Esophagus squamous epithelium (tissue), 5 donors: ENCODE data around the gene TBC1D2B. TPM values are rescaled to one million over a fixed set of nuclear protein-coding genes. Genes with fewer than 3 reads are reported as not detected.

Experiments used
- DNase-seq: peaks from one replicate; lab custom pipeline; 2025; lab: John Stamatoyannopoulos, UW
- H3K27ac ChIP-seq, 4 donors: fragments of 200-600 bp; sonication (generic); one replicate each; pipeline ENCODE4 v1.5.1; 2016 to 2019; ENCODE audit warnings: mild to moderate bottlenecking in 1 of 4
- H3K27me3 ChIP-seq, 4 donors: fragments of 200-600 bp; sonication (generic); 1 replicate in 3 of 4; 2 replicates in 1 of 4; pipeline versions ENCODE4 v1.5.1 to v1.6.0; 2017 to 2021; ENCODE audit warnings: antibody characterized with exemption in 1 of 4
- H3K36me3 ChIP-seq, 3 donors: fragments of 200-600 bp; sonication (generic); one replicate each; pipeline ENCODE4 v1.5.1; 2016 to 2019
- H3K4me1 ChIP-seq, 3 donors: fragments of 200-600 bp; sonication (generic); one replicate each; pipeline ENCODE4 v1.5.1; 2017 to 2019
- H3K4me3 ChIP-seq, 4 donors: fragments of 200-600 bp; sonication (generic); 1 replicate in 3 of 4; 2 replicates in 1 of 4; pipeline ENCODE4 v1.5.1; 2016 to 2019; ENCODE audit warnings: mild to moderate bottlenecking in 2 of 4, moderate library complexity in 1 of 4
- H3K9me3 ChIP-seq, 3 donors: fragments of 200-600 bp; sonication (generic); one replicate each; pipeline ENCODE4 v1.5.1; 2016 to 2019
- CTCF ChIP-seq, 6 experiments: fragments of 450-650 bp in 4 of 6; fragments of 200-600 bp in 2 of 6; sonication (generic) in 2 of 6; IDR thresholded peaks; one replicate each; pipeline ENCODE4 v1.5.1; 2016 to 2019; ENCODE audit warnings: antibody characterized with exemption in 6 of 6, mild to moderate bottlenecking in 4 of 6, moderate library complexity in 4 of 6
- POLR2A ChIP-seq, 4 donors: fragments of 450-650 bp; IDR thresholded peaks; one replicate each; pipeline ENCODE4 v1.6.1; 2017; ENCODE audit warnings: antibody characterized with exemption in 4 of 4, mild to moderate bottlenecking in 4 of 4, moderate library complexity in 3 of 4
- WGBS, 2 donors: methylation state at CpG; one replicate each; pipeline ENCODE4 v1.1.5; 2018; 5-methylcytosine and 5-hydroxymethylcytosine counted together
- intact Hi-C: fragments of 100-400 bp; cut with DNase I; formaldehyde crosslinking; loops from one replicate; pipeline ENCODE4 v1.15.0; 2022
- total RNA-seq, 4 donors: library from RNA; depleted of rRNA; stranded (reverse); fragments of >200 nt; gene quantifications; one replicate each; pipeline ENCODE4 v1.1.0, GENCODE V29; 2016
- donor health status: DM: yes; HTN: yes; CAD: no.

TBC1D2B gene
- total RNA-seq, 4 donors from 2014 or later: 13.0 to 30.7 (median 17.8) TPM

GRCh38 chr15:78102211-78102610, 24.7 kb upstream of the TBC1D2B start:
- TF ChIP-seq CTCF (IDR thresholded peaks at IDR 0.05) (no peak), POLR2A (IDR thresholded peaks at IDR 0.05) (no peak)
- Histone ChIP-seq H3K4me3 (no peak overlapping the region), H3K27ac (no peak overlapping the region), H3K9me3 (no peaks in the 10 kb centered on the region), H3K4me1 (peaks cover 4 to 19% (median 4%) of the 10 kb centered on the region in 3 donors), H3K36me3 (no peaks in the 10 kb centered on the region), H3K27me3 (no peaks in the 10 kb centered on the region)
- DNase-seq: no peak
- intact Hi-C loops: no loop called here
- WGBS, 2 donors: 80 to 90% methylated on average over 1 of the region's 1 CpG

GRCh38 chr15:78101423-78102105, 24.1 kb upstream of the TBC1D2B start:
- Histone ChIP-seq H3K4me1 (peaks cover 4 to 19% (median 4%) of the 10 kb centered on the region in 3 donors), H3K36me3 (no peaks in the 10 kb centered on the region), H3K27me3 (no peaks in the 10 kb centered on the region), H3K27ac (no peak overlapping the region), H3K4me3 (no peak overlapping the region), H3K9me3 (no peaks in the 10 kb centered on the region)
- TF ChIP-seq POLR2A (IDR thresholded peaks at IDR 0.05) (no peak), CTCF (IDR thresholded peaks at IDR 0.05) (no peak)
- DNase-seq: no peak
- WGBS, 2 donors: 70 to 79% methylated on average over 2 to 3 of the region's 5 CpGs
- intact Hi-C loops: no loop called here

- H3K4me3 ChIP-seq: no peak overlapping the region
- no peak for TF ChIP-seq CTCF (IDR thresholded peaks at IDR 0.05)
- TF ChIP-seq POLR2A (IDR thresholded peaks at IDR 0.05): no peak
- DNase-seq: no peak
- H3K9me3 ChIP-seq: no peaks in the 10 kb centered on the region
- intact Hi-C loops: no loop called here
- peaks cover 4 to 19% (median 4%) of the 10 kb centered on the region in 3 donors for H3K4me1 ChIP-seq
- no peaks in the 10 kb centered on the region for H3K36me3 ChIP-seq
- WGBS, 2 donors: no CpG with 5 or more reads among the region's 2 CpGs
- no peaks in the 10 kb centered on the region for H3K27me3 ChIP-seq
- no peak overlapping the region for H3K27ac ChIP-seq
Measured at GRCh38 chr15:78100886-78101285, 23.4 kb upstream of the TBC1D2B start.

GRCh38 chr15:78098131-78098755, 20.7 kb upstream of the TBC1D2B start:
- H3K27ac ChIP-seq: no peak overlapping the region
- H3K4me1 ChIP-seq: peaks cover 1 to 15% (median 3%) of the 10 kb centered on the region in 3 donors
- TF ChIP-seq CTCF (IDR thresholded peaks at IDR 0.05) (no peak), POLR2A (IDR thresholded peaks at IDR 0.05) (no peak)
- intact Hi-C loops: no loop called here
- no peaks in the 10 kb centered on the region for H3K36me3 ChIP-seq
- no peaks in the 10 kb centered on the region for H3K27me3 ChIP-seq
- no peak for DNase-seq
- H3K9me3 ChIP-seq: no peaks in the 10 kb centered on the region
- H3K4me3 ChIP-seq: no peak overlapping the region
- WGBS, 2 donors: 97% methylated on average over 6 of the region's 11 CpGs; no CpG with 5 or more reads in 1 of the 2 donors

GRCh38 chr15:78097667-78098066, 20.2 kb upstream of the TBC1D2B start:
- 68 to 77% methylated on average over 3 to 4 of the region's 9 CpGs for WGBS, 2 donors

More at GRCh38 chr15:78097667-78098066, 20.2 kb upstream of the TBC1D2B start:
- no peak overlapping the region for H3K27ac ChIP-seq
- no peaks in the 10 kb centered on the region for H3K27me3 ChIP-seq
- DNase-seq: no peak
- TF ChIP-seq POLR2A (IDR thresholded peaks at IDR 0.05) (no peak), CTCF (IDR thresholded peaks at IDR 0.05) (no peak)
- H3K4me1 ChIP-seq: peaks cover 0 to 15% (median 0%) of the 10 kb centered on the region in 3 donors
- H3K9me3 ChIP-seq: no peaks in the 10 kb centered on the region
- no peak overlapping the region for H3K4me3 ChIP-seq
- intact Hi-C loops: no loop called here
- H3K36me3 ChIP-seq: no peaks in the 10 kb centered on the region
